Neural cell (in vitro differentiated cells): ENCODE results near the gene PROSER2.

Experiments
- EP300 ChIP-seq: fragments of 450-650 bp; conservative IDR thresholded peaks from 2 replicates; pipeline ENCODE4 v1.6.1; 2014; ENCODE audit warnings: antibody characterized with exemption, mild to moderate bottlenecking, moderate library complexity; ENCODE audit not compliant: poor library complexity, severe bottlenecking
- EZH2 ChIP-seq: fragments of 200-600, 300-800 bp; shearing (Covaris generic), sonication (generic); IDR thresholded peaks from 2 replicates; pipeline ENCODE4 v1.6.1; 2014; ENCODE audit warnings: antibody characterized with exemption, low read length, borderline replicate concordance, mild to moderate bottlenecking; ENCODE audit not compliant: insufficient read depth, poor library complexity, severe bottlenecking
- MXI1 ChIP-seq: fragments of 450-650 bp; conservative IDR thresholded peaks from 2 replicates; pipeline ENCODE4 v1.6.1; 2014; ENCODE audit warnings: antibody characterized with exemption, mild to moderate bottlenecking; ENCODE audit not compliant: poor library complexity, severe bottlenecking
- POLR2AphosphoS5 ChIP-seq: IDR thresholded peaks from 2 replicates; pipeline ENCODE4 v1.6.1; 2012
- RAD21 ChIP-seq: fragments of 450-650 bp; conservative IDR thresholded peaks from 2 replicates; pipeline ENCODE4 v1.6.1; 2014; ENCODE audit warnings: antibody characterized with exemption, mild to moderate bottlenecking, moderate library complexity
- SMC3 ChIP-seq: fragments of 450-650 bp; conservative IDR thresholded peaks from 2 replicates; pipeline ENCODE4 v1.6.1; 2014; ENCODE audit warnings: antibody characterized with exemption, mild to moderate bottlenecking, moderate library complexity; ENCODE audit not compliant: poor library complexity
- TAF1 ChIP-seq: IDR thresholded peaks from 2 replicates; pipeline ENCODE4 v1.6.1; 2012; ENCODE audit warnings: low read depth
- TF ChIP-seq, protein P1 (sequence below): fragments of 450-650 bp; IDR thresholded peaks from 2 replicates; pipeline ENCODE4 v1.5.1; 2014; ENCODE audit warnings: antibody characterized with exemption, mild to moderate bottlenecking, moderate library complexity; ENCODE audit not compliant: poor library complexity, severe bottlenecking
- TF ChIP-seq, protein P2 (sequence below): IDR thresholded peaks from 2 replicates; pipeline ENCODE4 v1.6.1; 2012; ENCODE audit warnings: borderline replicate concordance

DNA sequence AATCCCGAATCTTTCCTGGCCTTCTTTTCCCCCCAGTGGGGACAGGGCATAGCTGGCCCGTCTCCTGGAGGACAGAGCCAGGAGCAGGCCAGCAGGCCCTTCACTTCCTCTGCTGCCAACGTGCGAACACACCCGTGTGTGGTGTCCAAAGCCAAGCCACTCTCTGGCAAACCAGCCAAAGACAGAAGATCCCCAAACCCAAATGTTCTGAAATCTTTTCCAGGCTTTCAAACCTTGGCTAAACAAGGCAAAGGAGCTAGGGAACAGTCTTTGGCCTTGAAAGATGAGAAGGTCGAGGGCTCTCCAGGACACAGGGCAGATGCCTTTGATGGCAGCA, 63.0 kb downstream of the PROSER2 start:
- TF ChIP-seq, protein P1, sequence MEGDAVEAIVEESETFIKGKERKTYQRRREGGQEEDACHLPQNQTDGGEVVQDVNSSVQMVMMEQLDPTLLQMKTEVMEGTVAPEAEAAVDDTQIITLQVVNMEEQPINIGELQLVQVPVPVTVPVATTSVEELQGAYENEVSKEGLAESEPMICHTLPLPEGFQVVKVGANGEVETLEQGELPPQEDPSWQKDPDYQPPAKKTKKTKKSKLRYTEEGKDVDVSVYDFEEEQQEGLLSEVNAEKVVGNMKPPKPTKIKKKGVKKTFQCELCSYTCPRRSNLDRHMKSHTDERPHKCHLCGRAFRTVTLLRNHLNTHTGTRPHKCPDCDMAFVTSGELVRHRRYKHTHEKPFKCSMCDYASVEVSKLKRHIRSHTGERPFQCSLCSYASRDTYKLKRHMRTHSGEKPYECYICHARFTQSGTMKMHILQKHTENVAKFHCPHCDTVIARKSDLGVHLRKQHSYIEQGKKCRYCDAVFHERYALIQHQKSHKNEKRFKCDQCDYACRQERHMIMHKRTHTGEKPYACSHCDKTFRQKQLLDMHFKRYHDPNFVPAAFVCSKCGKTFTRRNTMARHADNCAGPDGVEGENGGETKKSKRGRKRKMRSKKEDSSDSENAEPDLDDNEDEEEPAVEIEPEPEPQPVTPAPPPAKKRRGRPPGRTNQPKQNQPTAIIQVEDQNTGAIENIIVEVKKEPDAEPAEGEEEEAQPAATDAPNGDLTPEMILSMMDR: no peak
- TF ChIP-seq, protein P2, sequence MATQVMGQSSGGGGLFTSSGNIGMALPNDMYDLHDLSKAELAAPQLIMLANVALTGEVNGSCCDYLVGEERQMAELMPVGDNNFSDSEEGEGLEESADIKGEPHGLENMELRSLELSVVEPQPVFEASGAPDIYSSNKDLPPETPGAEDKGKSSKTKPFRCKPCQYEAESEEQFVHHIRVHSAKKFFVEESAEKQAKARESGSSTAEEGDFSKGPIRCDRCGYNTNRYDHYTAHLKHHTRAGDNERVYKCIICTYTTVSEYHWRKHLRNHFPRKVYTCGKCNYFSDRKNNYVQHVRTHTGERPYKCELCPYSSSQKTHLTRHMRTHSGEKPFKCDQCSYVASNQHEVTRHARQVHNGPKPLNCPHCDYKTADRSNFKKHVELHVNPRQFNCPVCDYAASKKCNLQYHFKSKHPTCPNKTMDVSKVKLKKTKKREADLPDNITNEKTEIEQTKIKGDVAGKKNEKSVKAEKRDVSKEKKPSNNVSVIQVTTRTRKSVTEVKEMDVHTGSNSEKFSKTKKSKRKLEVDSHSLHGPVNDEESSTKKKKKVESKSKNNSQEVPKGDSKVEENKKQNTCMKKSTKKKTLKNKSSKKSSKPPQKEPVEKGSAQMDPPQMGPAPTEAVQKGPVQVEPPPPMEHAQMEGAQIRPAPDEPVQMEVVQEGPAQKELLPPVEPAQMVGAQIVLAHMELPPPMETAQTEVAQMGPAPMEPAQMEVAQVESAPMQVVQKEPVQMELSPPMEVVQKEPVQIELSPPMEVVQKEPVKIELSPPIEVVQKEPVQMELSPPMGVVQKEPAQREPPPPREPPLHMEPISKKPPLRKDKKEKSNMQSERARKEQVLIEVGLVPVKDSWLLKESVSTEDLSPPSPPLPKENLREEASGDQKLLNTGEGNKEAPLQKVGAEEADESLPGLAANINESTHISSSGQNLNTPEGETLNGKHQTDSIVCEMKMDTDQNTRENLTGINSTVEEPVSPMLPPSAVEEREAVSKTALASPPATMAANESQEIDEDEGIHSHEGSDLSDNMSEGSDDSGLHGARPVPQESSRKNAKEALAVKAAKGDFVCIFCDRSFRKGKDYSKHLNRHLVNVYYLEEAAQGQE: no peak
- TF ChIP-seq RAD21: no peak
- no peak for TF ChIP-seq EZH2
- no peak for TF ChIP-seq EP300
- TF ChIP-seq TAF1: no peak
- no peak for TF ChIP-seq POLR2AphosphoS5
- no peak for TF ChIP-seq SMC3
- TF ChIP-seq MXI1: no peak
